ENCODE data around the gene PPIP5K2.
A peak's percentile ranks its signal among the peaks of the same experiment; 100 is the strongest.
"Not testable (repeated sequence)": the region's sequence is repeated elsewhere in the genome, so short reads cannot be mapped to it uniquely, and the experiment has no call there.

The PPIP5K2 gene

DNA sequence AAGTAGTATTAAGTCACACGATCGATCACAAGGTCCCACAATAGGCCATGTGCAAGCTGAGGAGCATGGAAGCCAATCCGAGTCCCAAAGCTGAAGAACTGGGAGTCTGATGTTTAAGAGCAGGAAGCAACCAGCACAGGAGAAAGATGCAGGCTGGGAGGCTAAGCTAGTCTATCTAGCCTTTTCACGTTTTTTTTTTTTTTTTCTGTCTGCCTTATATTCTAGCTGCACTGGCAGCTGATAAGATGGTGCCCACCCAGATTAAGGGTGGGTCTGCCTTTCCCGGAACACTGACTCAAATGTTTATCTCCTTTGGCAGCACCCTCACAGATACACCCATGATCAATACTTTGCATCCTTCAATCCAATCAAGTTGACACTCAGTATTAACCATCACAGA lies 6.5 kb downstream of the PPIP5K2 start:
- no peak for DNase-seq

DNA sequence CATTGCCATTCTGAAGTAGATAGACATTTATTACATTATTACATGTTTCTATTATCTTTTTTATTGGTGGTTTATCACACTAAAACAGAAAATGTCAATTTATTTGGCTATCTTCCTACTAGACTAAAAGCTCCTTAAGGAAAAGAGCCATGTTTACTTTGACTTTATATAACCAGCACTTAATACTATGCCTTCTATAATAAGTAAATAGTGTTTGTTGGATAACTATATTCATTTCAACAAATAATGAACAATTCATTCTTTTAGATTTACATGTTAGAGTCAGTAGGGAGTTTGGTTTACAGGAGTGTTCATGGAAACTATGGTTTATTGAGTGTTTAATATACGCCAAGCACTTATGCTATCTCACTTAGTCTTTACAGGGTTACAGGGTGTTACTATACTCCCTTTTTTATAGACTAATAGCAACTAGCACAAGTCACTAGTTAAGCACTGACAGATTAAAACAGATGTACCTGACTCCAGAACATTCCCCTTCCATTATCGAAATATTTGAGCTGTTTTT lies 7.3 kb downstream of the PPIP5K2 start:
- DNase-seq, result no peak

DNA sequence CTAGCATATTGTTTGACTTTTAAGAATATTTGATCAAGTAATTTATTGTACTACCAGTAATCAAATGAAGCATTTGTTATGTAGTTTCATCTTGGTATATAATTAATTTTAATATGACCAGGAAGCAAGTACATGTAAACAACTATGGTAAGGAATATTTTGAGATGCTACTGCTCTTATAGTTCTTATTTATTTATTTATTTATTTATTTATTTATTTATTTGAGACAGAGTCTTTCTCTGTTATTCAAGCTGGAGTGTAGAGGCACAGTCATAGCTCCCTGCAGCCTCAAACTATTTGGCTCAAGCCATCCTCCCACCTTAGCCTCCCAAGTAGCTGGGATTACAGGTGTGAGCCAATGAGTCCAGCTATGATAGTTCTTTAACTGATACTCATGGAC lies 8.1 kb downstream of the PPIP5K2 start:
- DNase-seq, result no peak

DNA sequence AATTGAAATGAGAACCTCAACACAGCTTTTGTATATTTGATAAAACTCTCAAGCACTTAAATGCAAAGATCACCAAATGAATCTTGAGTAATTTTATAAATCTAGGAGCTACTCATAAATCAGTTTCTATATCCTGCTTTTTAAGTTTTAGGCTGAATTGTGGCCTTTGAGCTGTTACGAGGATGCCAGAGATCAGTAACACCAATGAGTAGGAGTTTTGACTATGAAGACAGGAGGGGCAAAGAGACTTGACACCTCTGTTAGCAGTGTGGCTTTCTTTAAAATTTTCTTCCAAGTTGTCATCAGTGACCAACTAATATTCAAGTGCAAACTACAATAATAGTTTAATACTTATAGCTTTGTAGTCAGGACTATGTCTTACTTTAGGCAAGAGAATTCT lies 12.6 kb downstream of the PPIP5K2 start:
- DNase-seq, result no peak

DNA sequence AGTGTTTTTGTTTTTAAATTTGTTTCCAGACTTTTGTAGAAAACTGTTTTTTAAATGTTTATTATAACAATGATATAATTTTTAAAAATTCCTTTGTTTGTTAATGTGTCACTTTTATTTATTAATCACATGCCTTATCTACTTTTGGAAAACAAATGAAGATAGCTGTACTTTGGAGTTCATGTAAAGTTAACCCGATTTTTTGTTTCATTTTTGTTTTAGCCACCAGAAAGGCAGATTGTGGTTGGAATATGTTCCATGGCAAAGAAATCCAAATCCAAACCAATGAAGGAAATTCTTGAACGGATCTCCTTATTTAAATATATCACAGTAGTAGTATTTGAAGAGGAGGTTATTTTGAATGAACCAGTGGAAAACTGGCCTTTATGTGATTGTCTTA lies 13.1 kb downstream of the PPIP5K2 start:
- DNase-seq, result no peak

DNA sequence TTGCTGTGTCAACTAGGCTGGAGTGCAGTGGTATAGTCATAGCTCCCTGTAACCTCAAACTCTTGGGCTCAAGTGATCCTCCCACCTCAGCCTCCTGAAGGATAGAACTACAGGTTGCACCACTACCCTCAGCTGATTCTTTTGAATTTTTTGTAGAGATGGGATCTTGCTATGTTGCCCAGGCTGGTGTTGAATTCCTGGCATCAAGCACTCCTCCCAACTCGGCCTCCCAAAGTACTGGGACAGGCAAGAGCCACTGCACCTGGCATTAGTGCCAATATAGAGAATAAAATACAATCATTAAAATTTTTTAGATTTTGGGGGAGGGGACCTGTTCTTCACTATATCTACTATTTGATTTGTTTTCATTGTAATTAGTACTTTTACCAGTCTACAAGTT lies 15.4 kb downstream of the PPIP5K2 start:
- DNase-seq, result no peak

DNA sequence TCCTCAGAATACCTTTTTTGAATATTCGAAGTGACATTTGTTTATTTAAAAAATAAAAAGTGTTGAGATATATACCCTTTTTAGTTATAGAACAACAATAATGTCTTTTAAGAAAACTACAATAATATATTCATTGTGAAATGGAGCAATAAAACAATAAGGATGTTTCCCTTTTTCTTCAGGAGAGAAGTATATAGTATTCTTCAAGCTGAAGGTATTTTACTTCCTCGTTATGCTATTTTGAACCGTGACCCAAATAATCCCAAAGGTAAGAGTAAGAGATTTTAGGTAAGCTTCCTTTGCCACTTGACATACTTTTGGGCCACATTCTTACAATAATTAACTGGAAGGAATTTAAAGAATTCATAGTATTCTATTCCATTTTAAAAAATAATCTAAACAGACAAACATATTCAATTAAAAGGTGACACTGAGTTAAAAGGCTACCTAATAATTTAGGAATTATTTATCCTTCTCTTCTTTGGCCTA lies 18.1 kb downstream of the PPIP5K2 start:
- DNase-seq, result no peak

DNA sequence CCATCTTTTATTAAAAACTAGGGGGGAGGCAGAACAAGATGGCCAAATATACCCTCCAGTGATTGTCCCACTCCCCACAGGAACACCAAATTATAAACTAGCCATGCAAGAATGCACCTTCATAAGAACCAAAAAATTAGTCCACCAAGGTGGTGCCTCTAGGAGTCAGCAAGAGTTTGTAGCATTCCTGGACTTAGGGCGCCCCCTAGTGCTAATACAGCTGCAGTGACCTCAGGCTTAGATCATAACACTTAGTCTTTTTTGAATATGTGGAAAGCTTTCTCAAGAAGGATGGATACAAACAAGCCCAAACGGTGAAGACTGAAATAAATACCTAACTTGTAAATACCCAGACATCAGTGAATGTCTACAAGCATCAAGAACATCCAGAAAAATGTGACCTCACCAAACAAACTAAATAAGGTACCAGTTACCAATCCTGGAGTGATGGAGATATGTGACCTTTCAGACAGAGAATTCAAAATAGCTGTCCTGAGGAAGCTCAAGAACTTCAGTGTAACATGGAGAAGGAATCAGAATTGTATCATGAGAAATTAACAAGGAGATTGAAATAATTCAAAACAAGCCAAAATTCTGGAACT lies 19.3 kb downstream of the PPIP5K2 start:
- peak; percentile 74 for DNase-seq

DNA sequence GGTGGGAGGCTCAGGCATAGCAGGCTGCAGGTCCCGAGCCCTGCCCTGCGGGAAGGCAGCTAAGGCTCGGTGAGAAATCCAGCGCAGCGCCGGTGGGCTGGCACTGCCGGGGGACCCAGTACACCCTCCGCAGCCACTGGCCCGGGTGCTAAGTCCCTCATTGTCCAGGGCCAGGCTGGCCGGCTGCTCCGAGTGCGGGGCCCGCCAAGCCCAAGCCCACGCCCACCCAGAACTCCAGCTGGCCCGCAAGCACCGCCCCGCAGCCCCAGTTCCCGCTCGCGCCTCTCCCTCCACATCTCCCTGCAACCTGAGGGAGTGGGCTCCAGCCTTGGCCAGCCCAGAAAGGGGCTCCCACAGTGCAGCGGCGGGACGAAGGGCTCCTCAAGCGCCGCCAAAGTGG lies 22.0 kb downstream of the PPIP5K2 start:
- not testable (repeated sequence) for DNase-seq

DNA sequence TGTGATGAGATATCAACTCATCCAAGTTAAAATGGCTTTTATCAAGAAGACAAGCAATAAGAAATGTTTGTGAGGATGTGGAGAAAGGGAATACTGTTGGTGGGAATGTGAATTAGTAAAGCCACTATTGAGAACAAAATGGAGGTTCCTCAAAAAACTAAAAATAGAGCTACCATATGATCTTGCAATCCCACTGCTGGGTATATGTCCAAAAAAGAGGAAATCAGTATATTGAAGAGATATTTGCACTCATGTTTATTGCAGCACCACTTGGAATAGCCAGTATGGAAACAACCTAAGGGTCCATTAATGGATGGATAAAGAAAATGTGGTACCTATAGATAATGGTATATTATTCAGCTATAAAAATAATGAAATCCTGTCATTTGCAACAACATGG lies 25.1 kb downstream of the PPIP5K2 start:
- no peak for DNase-seq

DNA sequence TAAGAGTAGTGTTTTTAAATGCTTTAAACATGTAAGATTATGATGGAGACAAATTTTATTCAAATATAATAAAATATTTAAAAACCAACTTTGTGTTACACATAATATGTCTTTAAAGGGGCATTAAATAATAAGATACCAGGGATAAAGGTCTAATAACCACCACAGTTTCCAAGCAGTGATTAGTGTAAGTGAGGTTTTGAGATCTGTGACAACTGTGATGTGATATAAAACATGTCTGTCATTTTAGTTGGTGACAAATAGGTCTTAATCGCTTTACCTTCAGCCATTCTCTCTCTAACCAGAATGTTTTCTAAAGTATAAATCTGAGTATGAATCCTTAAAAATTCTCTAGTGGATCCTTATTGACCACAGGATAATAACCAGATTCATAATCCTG lies 28.1 kb downstream of the PPIP5K2 start:
- DNase-seq, result no peak

DNA sequence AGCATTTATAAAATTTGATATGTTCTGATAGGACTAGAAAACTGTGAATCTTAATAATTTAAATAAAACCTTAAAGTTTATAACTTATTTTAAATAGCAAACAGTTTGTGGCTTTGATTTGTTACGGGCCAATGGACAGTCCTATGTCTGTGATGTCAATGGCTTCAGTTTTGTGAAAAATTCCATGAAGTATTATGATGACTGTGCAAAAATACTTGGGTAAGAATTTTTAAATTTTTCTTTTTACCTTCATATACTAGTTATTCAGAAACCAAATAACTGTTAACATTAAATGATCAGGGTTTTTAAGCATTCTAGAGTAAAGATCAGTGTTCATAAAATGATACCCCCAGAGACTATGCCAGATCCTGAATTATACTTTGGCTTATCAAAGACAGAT lies 31.1 kb downstream of the PPIP5K2 start:
- no peak for DNase-seq

DNA sequence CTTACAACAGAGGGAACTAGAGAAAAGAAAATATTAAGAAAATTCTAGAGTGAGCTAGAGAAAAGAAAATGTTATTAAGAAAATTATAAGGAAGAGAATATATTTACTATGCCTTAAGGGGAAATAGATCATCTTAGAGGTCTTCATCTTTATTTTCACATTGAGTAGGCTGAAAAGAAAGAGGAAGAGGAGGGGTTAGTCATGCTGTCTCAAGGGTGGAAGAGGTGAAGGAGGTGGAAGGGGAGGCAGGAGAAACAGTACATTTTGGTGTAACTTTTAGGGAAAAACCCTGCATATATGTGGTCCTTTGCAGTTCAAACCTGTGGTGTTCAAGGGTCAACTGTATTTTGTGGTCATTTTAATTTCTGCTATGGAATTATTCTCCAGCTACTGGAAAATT lies 46.6 kb downstream of the PPIP5K2 start:
- DNase-seq, result no peak

DNA sequence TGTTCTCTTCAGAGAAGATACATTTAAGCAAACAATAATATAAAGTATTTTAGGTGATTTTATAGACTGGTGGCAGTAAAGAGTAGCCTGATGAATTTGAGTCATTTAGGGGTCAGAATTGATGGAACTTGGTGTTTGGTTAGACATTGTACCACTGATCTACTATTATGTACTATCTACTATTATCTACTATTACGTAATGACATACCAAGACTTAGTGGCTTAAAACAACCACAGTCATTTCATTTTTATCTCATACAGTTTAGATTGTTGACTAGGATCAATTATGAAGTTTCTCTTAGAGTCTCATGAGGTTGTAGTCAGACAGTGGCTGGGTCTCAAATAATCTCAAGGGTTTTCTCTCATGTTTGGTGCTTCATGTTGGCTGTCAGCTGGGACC lies 54.0 kb downstream of the PPIP5K2 start:
- DNase-seq, result no peak

DNA sequence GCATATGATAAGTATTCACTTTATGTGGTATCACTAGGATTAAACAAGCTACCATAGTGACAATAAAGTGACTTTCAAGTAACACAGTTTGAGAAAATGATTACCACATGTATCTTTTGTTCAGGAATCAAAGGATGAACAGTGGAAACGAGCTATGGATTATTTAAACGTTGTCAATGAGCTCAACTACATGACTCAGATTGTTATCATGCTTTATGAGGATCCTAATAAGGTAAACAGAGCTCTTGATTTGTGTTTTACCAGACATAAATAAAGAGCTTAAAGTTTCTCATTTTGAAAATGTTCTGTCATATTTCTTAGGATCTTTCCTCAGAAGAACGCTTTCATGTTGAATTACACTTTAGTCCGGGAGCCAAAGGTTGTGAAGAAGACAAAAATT lies 57.4 kb downstream of the PPIP5K2 start:
- DNase-seq, result no peak

DNA sequence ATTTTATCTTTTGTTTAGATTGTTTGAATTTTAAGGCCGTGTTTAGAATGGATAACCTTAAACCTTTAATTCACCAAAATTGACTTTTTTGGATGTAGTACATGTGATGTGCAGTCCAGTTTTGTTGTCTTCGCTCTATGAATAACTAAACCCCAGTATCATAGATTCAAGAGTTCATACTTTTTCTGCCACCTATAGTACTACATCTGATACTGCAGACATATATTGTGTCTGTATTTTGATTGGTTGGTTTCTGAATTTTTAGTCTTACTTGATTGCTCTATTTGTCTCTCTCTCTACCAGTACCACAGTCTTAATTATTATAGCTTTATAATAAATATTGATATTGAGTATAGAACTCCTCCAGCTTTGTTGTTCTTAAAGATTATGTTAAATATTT lies 58.1 kb downstream of the PPIP5K2 start:
- no peak for DNase-seq

DNA sequence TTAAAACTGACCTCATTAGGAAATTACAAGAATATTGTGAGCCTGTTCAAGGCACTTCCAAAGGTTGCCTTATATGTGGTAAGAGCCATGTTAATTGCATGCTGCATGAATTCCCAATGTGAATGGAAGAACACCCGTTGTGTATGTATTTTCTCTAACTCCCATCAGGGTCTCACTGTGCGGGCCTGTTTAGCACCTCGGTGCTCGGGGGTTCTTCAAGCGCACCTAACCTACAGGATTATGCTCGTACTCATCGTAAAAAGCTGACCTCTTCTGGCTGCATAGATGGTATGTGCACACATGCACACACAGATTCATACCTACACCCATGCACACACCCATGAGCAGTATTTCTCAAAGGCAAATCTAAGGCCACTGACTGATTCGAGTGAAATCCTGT lies 66.1 kb downstream of the PPIP5K2 start:
- no peak for DNase-seq

DNA sequence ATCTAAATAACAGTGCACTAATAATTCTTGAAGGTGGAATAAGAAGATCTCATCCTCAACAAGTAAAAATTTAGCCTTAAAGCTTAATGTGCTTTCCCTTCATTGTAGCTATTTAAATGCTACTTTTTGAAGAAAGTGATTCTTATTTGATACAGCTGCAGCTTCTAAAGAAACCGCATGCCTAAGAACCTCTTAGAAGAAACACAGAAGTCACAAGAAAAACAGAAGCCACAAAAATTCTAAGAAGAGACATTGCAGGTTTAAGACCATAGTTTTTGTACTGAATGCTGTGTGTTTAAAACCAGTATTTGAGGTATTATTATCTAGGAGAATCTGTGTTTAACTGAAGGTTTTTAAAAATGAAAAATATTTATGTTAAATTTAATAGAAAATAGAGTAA lies 68.3 kb downstream of the PPIP5K2 start:
- no peak for DNase-seq

DNA sequence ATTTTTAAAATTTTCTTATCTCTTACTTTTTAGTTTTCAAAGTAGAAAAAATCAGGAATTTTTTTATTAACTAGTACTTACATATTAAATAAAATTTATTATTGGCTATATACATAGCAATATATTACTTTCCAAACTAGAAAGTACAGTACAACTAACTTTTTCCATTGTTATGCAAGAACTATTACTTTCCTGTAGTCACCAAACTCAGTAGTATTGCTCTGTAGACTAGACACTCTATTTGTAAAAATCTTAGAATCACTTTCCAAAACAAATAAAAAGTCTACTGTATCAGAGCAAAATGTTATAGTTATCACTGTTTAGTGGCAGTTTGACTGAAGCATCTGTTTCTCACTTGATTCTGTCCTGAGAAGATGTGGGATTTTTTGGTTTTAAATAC lies 83.1 kb downstream of the PPIP5K2 start:
- no peak for DNase-seq

DNA sequence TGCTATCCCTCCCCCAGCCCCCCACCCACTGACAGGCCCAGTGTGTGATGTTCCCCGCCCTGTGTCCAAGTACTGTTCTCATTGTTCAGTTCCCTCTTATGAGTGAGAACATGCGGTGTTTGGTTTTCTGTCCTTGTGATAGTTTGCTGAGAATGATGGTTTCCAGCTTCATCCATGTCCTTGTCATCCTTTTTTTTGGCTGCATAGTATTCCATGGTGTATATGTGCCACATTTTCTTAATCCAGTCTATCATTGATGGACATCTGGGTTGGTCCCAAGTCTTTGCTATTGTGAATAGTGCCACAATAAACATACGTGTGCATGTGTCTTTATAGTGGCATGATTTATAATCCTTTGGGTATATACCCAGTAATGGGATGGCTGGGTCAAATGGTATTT lies 84.9 kb downstream of the PPIP5K2 start:
- DNase-seq, result not testable (repeated sequence)

DNA sequence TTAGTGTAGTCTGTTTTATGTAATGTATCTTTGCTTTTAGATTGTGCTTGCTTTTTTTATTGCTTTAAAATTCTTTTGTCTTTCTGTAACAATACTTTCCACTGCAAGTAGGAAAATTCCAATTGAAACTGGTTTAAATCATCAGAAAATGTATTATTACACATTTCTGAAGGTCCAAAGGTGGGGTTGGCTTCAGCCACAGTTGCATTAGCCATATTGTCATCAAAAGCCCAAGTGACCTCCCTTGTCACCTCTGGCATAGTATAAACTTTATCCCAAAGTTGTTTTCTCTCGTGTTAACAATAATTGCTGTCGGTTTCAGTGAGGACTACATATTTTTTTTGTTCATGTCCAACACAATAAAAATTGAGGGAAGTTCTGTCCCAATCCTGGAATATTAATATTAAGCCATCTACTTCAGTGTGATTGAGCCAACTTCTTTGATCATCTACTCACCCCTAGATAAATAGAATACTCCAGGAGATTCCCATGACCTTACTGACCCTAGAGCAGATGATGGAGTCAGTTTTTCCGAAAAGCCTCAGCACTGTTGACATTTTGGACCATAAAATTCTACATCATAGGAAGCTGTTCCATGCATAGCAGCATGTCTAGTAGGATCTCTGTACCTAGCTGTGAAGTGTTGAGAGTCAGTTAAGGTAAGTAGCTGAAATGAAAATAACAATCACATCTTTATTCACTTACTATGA lies 86.0 kb downstream of the PPIP5K2 start:
- DNase-seq, result no peak

DNA sequence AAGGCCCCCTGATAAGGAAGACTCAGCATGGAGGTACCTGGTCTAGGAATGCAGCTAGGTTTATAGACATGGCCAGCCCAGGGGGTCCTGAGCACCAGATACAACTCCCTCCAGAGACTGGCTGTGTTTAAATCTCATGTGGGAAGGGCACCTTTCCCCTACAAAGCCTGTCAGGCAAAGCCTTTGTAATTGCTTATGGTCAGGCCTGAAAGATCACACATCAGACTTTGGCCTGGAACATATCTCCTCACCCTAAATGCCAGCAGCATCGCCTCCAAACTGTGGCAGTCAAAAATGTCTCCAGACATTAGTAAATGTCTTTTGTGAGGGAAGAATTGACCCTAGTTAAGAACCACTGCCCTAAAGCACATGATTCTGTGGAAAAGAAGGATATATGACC lies 86.9 kb downstream of the PPIP5K2 start:
- DNase-seq, result no peak

DNA sequence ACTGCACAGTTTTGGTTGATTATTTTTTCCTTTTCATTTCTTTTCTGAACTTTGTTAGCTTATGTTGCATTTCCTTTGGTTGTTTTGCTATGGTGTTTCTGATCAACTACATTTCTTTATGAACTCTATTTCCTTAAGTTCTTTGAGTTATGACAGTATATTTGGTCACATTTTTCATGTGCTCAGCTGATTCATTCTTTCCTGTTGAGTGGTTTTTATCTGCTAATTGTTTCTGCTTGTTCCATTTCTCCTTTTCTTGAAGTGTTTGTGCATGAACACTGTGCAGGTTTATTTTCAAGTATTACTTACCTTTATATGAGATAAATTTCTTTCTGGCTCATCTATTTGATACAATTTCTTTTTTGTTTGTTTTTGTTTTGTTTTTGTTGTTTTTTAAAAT lies 87.6 kb downstream of the PPIP5K2 start:
- no peak for DNase-seq

DNA sequence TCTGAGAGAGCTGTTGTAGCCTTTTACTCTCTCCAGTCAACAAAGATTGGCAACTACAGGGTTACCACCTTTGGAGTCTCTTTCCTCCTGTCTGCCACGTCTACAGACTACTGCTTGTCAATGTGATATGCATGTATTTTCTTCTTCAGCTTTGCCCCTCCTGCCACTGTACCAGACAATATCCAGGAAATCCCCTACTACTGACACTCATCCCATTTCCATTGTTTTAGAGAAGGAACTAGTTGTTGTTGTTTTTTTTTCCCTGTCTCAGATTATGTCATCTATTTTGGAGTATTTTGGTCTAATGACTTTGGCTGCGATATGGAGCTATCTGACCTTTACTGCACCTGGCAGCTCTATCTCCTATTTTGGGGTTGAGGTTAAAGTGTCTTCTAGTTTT lies 88.4 kb downstream of the PPIP5K2 start:
- DNase-seq, result no peak

DNA sequence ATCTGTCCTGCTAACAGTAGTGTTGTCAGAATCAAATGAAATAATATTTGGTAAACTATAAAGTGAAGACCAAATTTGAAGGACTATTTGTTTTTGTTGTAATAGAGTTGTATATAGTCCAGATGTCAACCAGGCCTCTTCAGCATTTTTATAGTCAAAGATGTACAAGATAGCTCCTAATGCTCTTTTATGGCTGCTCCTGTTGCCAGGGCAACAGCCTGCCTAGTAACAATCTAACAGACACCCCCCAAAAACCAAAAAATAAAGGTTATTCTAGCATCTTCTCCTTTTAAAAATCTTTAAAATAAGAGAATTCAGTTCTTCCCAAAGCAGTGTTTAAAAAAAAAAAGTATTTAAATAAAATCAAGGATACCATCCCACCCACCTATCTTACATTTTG lies 89.0 kb downstream of the PPIP5K2 start:
- DNase-seq, result no peak
